HEK293 (cell line): ENCODE results near the gene BICRA.
A peak's percentile ranks its signal among the peaks of the same experiment; 100 is the strongest.

Experiments used
- CTCF ChIA-PET: fragments of 350-600 bp; formaldehyde crosslinking; extraction: SDS; loops from one replicate; lab custom pipeline; 2021; ENCODE audit warnings: antibody characterized with exemption; lab: Yijun Ruan, JAX
- POLR2A ChIA-PET: fragments of 300-600 bp; formaldehyde crosslinking; extraction: SDS; loops from one replicate; lab custom pipeline; 2020; ENCODE audit warnings: antibody characterized with exemption, inconsistent platforms; lab: Yijun Ruan, JAX
- H3K27ac ChIP-seq: fragments of 200-500 bp; sonication (Bioruptor generic); 2 replicates; pipeline ENCODE4 v1.5.1; 2014; ENCODE audit warnings: low read depth, low read length, control low read depth, inconsistent platforms; ENCODE audit errors: extremely low read depth
- H3K36me3 ChIP-seq, 2 experiments: fragments of 200-500 bp in 1 of 2; sonication (Bioruptor generic) in 1 of 2; 1 replicate in 1 of 2; 2 replicates in 1 of 2; pipeline ENCODE4 v1.5.1; 2014 to 2017; ENCODE audit warnings: inconsistent platforms in 2 of 2, low read length in 2 of 2; ENCODE audit not compliant: control insufficient read depth in 2 of 2, insufficient read depth in 1 of 2
- H3K4me1 ChIP-seq: fragments of 200-500 bp; sonication (Bioruptor generic); 2 replicates; pipeline ENCODE4 v1.5.1; 2014; ENCODE audit warnings: mild to moderate bottlenecking, low read length, inconsistent platforms; ENCODE audit not compliant: control insufficient read depth, insufficient read depth
- H3K4me3 ChIP-seq: 2 replicates; pipeline ENCODE4 v1.5.1; 2011; ENCODE audit warnings: low read depth, mild to moderate bottlenecking, control low read depth, low read length, moderate library complexity
- H3K9me3 ChIP-seq: fragments of 200-500 bp; sonication (Bioruptor generic); 2 replicates; pipeline ENCODE4 v1.5.1; 2014; ENCODE audit warnings: low read depth, low read length, inconsistent platforms; ENCODE audit not compliant: control insufficient read depth, insufficient read depth
- GLIS2 ChIP-seq: fragments of 450-650 bp; formaldehyde crosslinking; IDR thresholded peaks from 2 replicates; pipeline ENCODE4 v1.5.1; 2016; ENCODE audit warnings: missing biosample characterization, missing genetic modification characterization
- KLF1 ChIP-seq: fragments of 450-650 bp; formaldehyde crosslinking; IDR thresholded peaks from 2 replicates; pipeline ENCODE4 v1.5.1; 2016; ENCODE audit warnings: missing biosample characterization, missing genetic modification characterization
- KLF17 ChIP-seq: fragments of 450-650 bp; formaldehyde crosslinking; IDR thresholded peaks from 2 replicates; pipeline ENCODE4 v1.5.1; 2016; ENCODE audit warnings: missing biosample characterization, missing genetic modification characterization
- KLF8 ChIP-seq: fragments of 450-650 bp; formaldehyde crosslinking; IDR thresholded peaks from 2 replicates; pipeline ENCODE4 v1.5.1; 2016; ENCODE audit warnings: missing biosample characterization, missing genetic modification characterization
- MEIS1 ChIP-seq: sonication (generic); formaldehyde crosslinking; IDR thresholded peaks from 2 replicates; pipeline ENCODE4 v1.8.1; 2022; ENCODE audit warnings: missing genetic modification reagents, mild to moderate bottlenecking, borderline replicate concordance
- MYNN ChIP-seq: fragments of 450-650 bp; formaldehyde crosslinking; IDR thresholded peaks from 2 replicates; pipeline ENCODE4 v1.5.1; 2016; ENCODE audit warnings: missing biosample characterization, missing genetic modification characterization, borderline replicate concordance
- PATZ1 ChIP-seq: fragments of 450-650 bp; formaldehyde crosslinking; IDR thresholded peaks from 2 replicates; pipeline ENCODE4 v1.5.1; 2016; ENCODE audit warnings: missing biosample characterization, missing genetic modification characterization
- RBAK ChIP-seq: fragments of 450-650 bp; formaldehyde crosslinking; IDR thresholded peaks from 2 replicates; pipeline ENCODE4 v1.5.1; 2016; ENCODE audit warnings: missing biosample characterization, missing genetic modification characterization
- ZBTB17 ChIP-seq: fragments of 450-650 bp; formaldehyde crosslinking; IDR thresholded peaks from 2 replicates; pipeline ENCODE4 v1.5.1; 2016; ENCODE audit warnings: missing biosample characterization, missing genetic modification characterization
- ZIC2 ChIP-seq: fragments of 450-650 bp; formaldehyde crosslinking; IDR thresholded peaks from 2 replicates; pipeline ENCODE4 v1.5.1; 2016; ENCODE audit warnings: missing biosample characterization, missing genetic modification characterization
- ZNF112 ChIP-seq: fragments of 450-650 bp; formaldehyde crosslinking; IDR thresholded peaks from 2 replicates; pipeline ENCODE4 v1.5.0; 2017; ENCODE audit warnings: missing biosample characterization, missing genetic modification characterization
- ZNF121 ChIP-seq: fragments of 450-650 bp; formaldehyde crosslinking; IDR thresholded peaks from 2 replicates; pipeline ENCODE4 v1.5.1; 2016; ENCODE audit warnings: missing biosample characterization, missing genetic modification characterization
- ZNF146 ChIP-seq: fragments of 450-650 bp; formaldehyde crosslinking; IDR thresholded peaks from 2 replicates; pipeline ENCODE4 v1.5.1; 2016; ENCODE audit warnings: missing biosample characterization, missing genetic modification characterization
- ZNF350 ChIP-seq: fragments of 450-650 bp; formaldehyde crosslinking; IDR thresholded peaks from 2 replicates; pipeline ENCODE4 v1.5.0; 2017; ENCODE audit warnings: missing biosample characterization, mild to moderate bottlenecking, missing genetic modification characterization
- ZNF366 ChIP-seq: fragments of 450-650 bp; formaldehyde crosslinking; conservative IDR thresholded peaks from 2 replicates; pipeline ENCODE4 v1.5.1; 2016; ENCODE audit warnings: missing biosample characterization, missing genetic modification characterization
- ZNF394 ChIP-seq: fragments of 450-650 bp; formaldehyde crosslinking; IDR thresholded peaks from 2 replicates; pipeline ENCODE4 v1.5.1; 2016; ENCODE audit warnings: missing biosample characterization, missing genetic modification characterization, mild to moderate bottlenecking, moderate library complexity, borderline replicate concordance
- ZNF488 ChIP-seq: fragments of 450-650 bp; formaldehyde crosslinking; IDR thresholded peaks from 2 replicates; pipeline ENCODE4 v1.5.1; 2016; ENCODE audit warnings: missing biosample characterization, missing genetic modification characterization
- ZNF518A ChIP-seq: fragments of 450-650 bp; formaldehyde crosslinking; conservative IDR thresholded peaks from 2 replicates; pipeline ENCODE4 v1.5.1; 2016; ENCODE audit warnings: low read depth, missing biosample characterization, missing genetic modification characterization
- ZNF645 ChIP-seq: fragments of 450-650 bp; formaldehyde crosslinking; IDR thresholded peaks from 2 replicates; pipeline ENCODE4; 2016; ENCODE audit warnings: missing biosample characterization, missing genetic modification characterization
- ZSCAN23 ChIP-seq: fragments of 450-650 bp; formaldehyde crosslinking; IDR thresholded peaks from 2 replicates; pipeline ENCODE4 v1.5.1; 2016; ENCODE audit warnings: missing biosample characterization, missing genetic modification characterization

BICRA gene

GRCh38 chr19:47719047-47719859 lies 110.3 kb downstream of the BICRA start (continued):
- peak; percentile 90 for TF ChIP-seq ZIC2 (tag by site-specific recombination)
- TF ChIP-seq ZNF112 = no peak
- peak; percentile 39; the same call in 1 of the 2 replicates for TF ChIP-seq KLF1 (tag by site-specific recombination)
- TF ChIP-seq ZNF518A (tag by site-specific recombination) = no peak
- TF ChIP-seq ZNF350 (tag by site-specific recombination) = no peak
- TF ChIP-seq ZNF366 (tag by site-specific recombination) = 0 out of 2 replicates have a peak, but pooled peaks have one; percentile 15
- TF ChIP-seq ZBTB17 (tag by site-specific recombination) = peak; percentile 37; the same call in 1 of the 2 replicates
- no peak for TF ChIP-seq MYNN (tag by site-specific recombination)
- no peak for TF ChIP-seq RBAK (tag by site-specific recombination)
- TF ChIP-seq ZSCAN23 (tag by site-specific recombination) = no peak
- TF ChIP-seq ZNF394 = no peak
- TF ChIP-seq GLIS2 (tag by site-specific recombination) = peak; percentile 40; the same call in 1 of the 2 replicates
- no peak; the same call in none of the 2 replicates for TF ChIP-seq PATZ1 (tag by site-specific recombination)
- no peak for TF ChIP-seq ZNF146 (tag by site-specific recombination)
- no peak for TF ChIP-seq MEIS1 (CRISPR knock-in tag)
- TF ChIP-seq ZNF121 (tag by site-specific recombination) = peak; percentile 24; the same call in 1 of the 2 replicates
- 0 out of 2 replicates have a peak, but pooled peaks have one; percentile 53 for TF ChIP-seq KLF17

- H3K36me3 ChIP-seq = no peaks in the 10 kb centered on the region
- no peaks in the 10 kb centered on the region for H3K9me3 ChIP-seq
- H3K4me3 ChIP-seq = no peak overlapping the region
- POLR2A ChIA-PET = interaction anchor here (0.7 kb wide), 1 partner anchor 284 kb away, joined by 3 read pairs; no protein-coding TSS in a partner anchor
- no peak overlapping the region for H3K27ac ChIP-seq
- peaks cover 9% of the 10 kb centered on the region for H3K4me1 ChIP-seq
- CTCF ChIA-PET = interaction anchor here (0.8 kb wide), 1 partner anchor 285 kb away, joined by 4 read pairs; no protein-coding TSS in a partner anchor
- no peak for TF ChIP-seq KLF8 (tag by site-specific recombination)
- no peak for TF ChIP-seq PATZ1 (tag by site-specific recombination)
- TF ChIP-seq ZNF645 = no peak
- peak; percentile 13; the same call in 1 of the 2 replicates for TF ChIP-seq ZNF488 (tag by site-specific recombination)
Observed at GRCh38 chr19:47720669-47721422, 111.9 kb downstream of the BICRA start.
